Fibroblast of the aortic adventitia (primary cell): ENCODE measurements around the gene IQGAP1. TPM values are rescaled to one million over a fixed set of nuclear protein-coding genes. Genes with fewer than 3 reads are reported as not detected.

Experiments
- DNase-seq: peaks from one replicate; pipeline ENCODE4 v3.0.0-alpha.2; 2010; ENCODE audit warnings: low read depth
- H3K4me3 ChIP-seq: 2 replicates; pipeline ENCODE4 v1.5.1; 2011; ENCODE audit warnings: low read depth, mild to moderate bottlenecking, control low read depth, low read length, moderate library complexity
- total RNA-seq: library from RNA; depleted of rRNA; stranded (reverse); fragments of >200 nt; gene quantifications from 2 replicates; pipeline ENCODE4 v1.2.3, GENCODE V29; 2012; ENCODE audit warnings: low replicate concordance
- TF ChIP-seq, protein P1 (sequence below): IDR thresholded peaks from 2 replicates; pipeline ENCODE4 v1.5.1; 2011; ENCODE audit warnings: mild to moderate bottlenecking, low read length, control low read depth, inconsistent platforms; ENCODE audit not compliant: insufficient read depth

The IQGAP1 gene
- total RNA-seq, 1 donor = 289 TPM

DNA sequence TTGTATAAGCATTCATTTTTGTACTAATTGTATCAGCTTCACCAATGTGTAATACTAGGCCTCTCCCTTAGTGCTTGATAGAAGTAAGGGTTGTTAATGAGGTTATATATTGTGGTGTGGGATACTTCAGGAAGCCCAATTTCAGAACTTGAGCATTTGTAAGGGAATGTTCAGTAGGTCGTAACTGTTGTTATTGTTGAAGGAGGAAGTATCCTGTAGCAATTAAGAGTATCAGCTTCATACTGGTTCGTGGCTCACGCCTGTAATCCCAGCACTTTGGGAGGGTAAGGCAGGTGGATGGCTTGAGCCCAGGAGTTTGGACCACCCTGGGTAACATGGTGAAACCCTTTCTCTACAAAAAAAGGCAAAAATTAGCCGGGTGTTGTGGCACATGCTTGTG is 30.6 kb downstream of the IQGAP1 start:
- DNase-seq = no peak
- no peak overlapping the region for H3K4me3 ChIP-seq
- TF ChIP-seq, protein P1, sequence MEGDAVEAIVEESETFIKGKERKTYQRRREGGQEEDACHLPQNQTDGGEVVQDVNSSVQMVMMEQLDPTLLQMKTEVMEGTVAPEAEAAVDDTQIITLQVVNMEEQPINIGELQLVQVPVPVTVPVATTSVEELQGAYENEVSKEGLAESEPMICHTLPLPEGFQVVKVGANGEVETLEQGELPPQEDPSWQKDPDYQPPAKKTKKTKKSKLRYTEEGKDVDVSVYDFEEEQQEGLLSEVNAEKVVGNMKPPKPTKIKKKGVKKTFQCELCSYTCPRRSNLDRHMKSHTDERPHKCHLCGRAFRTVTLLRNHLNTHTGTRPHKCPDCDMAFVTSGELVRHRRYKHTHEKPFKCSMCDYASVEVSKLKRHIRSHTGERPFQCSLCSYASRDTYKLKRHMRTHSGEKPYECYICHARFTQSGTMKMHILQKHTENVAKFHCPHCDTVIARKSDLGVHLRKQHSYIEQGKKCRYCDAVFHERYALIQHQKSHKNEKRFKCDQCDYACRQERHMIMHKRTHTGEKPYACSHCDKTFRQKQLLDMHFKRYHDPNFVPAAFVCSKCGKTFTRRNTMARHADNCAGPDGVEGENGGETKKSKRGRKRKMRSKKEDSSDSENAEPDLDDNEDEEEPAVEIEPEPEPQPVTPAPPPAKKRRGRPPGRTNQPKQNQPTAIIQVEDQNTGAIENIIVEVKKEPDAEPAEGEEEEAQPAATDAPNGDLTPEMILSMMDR = no peak

DNA sequence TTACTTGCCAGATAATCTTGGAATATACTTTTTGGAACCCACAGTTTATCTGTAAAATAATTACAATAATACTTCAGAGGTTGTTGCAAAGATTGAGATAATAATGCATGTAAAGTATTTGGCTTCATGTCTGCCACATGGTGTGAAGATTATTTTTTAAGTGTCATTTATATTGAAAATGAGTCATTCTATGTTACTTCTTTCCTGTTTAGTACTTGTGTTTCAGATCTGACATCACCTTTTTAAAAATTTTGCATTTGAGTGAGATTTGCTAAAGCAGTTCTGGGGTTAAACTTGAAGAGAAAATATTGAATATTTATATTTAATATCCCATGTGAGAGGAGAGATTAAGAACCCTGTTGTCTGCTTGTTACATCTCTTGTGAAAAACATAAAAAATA is 31.2 kb downstream of the IQGAP1 start:
- DNase-seq = no peak
- no peak overlapping the region for H3K4me3 ChIP-seq
- TF ChIP-seq, protein P1 = no peak

DNA sequence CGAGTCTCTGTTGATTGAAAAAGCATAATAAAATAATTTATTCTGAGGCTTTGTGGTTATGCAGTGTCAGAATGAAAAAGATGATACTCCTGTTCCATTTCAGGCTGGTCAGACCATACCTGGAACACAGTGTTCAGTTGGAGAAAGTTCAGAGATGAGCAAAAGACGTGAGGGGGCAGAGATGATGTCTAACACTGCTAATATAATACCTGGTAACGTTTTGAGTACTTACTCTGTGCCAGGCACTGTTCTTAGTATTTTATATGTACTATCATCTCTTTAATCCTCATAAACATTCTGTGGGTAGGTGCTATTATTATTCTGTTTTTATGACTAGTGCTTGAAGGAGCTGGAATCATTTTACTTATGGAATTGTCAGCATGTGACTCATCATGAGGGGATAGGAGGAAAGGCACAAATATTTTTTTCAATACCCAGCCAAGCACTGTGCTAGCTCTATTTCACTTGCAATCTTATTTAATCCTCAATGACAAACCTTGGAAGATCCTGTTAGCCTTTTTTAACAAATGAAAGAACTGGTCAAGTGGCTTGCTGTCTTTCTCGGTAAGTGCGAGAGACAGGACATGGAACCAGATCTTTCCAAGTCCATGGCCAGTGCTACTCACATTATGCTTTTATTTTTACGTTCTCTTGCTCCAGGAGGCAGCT is 31.8 kb downstream of the IQGAP1 start:
- TF ChIP-seq, protein P1 = no peak
- H3K4me3 ChIP-seq = peak overlapping the region; percentile 48
- peak; percentile 88 for DNase-seq

DNA sequence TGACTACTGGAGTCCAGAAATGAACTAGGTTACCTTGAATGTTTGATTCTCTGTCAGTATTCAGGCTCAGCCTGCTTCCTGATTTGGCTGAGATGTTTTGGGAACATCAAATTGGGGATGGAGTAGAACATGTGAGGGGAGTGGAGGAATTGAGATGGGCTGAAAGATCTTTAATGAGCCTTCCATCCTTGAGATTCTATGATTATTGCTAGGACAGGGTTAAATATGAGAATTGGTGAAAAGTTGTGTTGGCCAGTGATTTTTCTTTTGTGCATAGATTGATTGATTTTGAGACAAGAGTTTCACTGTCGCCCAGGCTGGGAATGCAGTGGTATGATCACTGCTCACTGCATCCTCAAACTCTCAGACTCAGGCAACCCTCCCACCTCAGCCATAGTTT is 32.4 kb downstream of the IQGAP1 start:
- TF ChIP-seq, protein P1 = no peak
- no peak for DNase-seq
- H3K4me3 ChIP-seq = peak overlapping the region; percentile 48

DNA sequence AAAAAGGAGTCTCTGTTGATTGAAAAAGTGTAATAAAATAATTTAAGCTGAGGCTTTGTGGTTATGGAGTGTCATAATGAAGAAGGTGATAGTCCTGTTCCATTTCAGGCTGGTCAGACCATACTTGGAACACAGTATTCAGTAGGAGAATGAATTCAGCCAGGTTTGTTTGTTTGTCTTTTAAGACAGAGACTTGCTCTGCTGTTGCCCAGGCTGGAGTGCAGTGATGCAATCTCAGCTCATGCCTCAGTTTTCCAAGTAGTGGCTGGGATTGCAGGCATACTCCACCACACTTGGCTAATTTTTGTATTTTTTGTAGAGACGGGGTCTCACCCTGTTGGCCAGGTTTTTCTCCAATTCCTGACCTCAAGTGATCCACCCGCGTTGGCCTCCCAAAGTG is 33.5 kb downstream of the IQGAP1 start:
- TF ChIP-seq, protein P1 = no peak
- no peak overlapping the region for H3K4me3 ChIP-seq
- no peak for DNase-seq

DNA sequence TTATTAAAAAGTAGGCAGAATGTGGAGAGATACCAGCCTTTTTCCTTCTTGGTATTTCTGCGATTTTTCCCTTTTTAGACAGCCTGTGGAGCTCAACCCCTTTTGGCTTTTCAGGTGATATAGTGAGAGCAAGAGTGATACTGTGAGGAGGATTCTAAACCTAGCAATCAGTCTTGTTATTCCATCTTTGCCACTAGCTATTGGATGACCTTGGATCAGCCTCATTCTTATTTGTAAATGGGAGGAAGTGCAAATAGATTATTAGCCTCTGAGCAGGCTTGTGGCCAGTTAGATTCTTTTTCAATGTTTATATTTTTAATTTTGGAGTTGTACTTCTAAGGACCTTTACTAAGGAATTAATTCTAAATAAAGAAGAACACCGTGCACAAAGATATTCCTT is 34.0 kb downstream of the IQGAP1 start:
- TF ChIP-seq, protein P1 = no peak
- no peak overlapping the region for H3K4me3 ChIP-seq
- no peak for DNase-seq

DNA sequence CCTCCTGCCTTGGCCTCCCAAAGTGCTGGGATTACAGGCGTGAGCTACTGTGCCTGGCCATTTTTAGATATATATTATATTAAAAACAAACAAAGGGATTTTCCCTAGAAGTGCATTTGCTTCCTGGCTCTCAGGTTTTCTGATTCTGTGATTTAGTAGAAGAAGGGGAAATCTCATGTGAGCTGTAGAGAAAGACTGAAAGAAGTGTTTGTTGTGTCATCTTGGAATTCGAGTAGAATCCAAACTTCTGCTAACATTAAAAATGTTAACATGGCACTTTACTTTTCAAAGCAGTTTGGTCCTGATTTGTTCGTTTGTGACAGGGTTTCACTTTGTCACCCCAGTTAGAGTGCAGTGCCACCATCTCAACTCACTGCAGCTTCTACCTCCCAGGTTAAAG is 34.9 kb downstream of the IQGAP1 start:
- TF ChIP-seq, protein P1 = no peak
- no peak for DNase-seq
- no peak overlapping the region for H3K4me3 ChIP-seq
